ENCODE data around the gene PPP1R3G. TPM values are rescaled to one million over a fixed set of nuclear protein-coding genes. Genes with fewer than 3 reads are reported as not detected.

PPP1R3G gene
- total and polyA plus RNA-seq, 3 donors from 2014 or later: 0.55 to 1.3 (median 0.93) TPM

DNA sequence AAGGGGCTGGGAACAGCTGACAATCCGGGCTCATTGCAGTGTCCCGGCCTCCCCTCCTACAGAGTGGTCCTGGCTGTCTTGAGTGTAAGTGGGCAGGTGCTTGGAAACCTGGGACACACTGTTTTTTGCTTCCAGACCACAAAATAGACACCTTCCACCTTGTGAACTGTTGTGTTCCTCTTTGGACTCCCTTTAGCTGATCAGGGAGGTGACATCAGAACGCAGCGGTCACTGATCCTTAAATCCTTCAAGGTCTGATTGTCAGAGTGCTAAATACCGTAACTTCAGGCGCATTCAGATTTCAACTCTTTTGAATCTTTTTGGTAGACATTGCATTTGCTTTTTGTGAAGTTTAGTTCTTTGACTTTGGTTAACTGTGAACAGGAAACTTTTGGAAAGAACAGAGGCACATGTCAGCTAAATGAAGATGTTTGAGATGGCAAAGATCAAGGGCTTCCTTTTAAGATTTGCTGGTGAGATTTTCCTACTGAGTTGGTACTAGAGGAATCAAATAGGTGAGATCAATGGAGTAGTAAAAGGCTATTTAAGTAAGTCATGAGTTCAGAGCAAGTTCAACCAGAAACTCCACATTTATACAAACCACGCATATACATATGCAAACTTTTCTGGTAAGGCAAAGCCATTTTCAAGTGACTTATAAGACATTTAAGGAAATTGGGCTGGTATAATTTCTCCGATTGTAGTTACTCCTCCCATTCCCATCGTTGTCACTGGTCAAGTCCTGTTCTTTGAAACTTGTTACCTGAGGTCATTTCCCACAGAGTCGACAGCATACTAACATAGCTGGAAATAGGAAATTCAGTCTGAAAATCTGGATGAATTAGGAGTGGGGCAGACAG lies 6.3 kb downstream of the PPP1R3G start:
- WGBS, 2 donors: 90 to 93% methylated on average over 9 to 10 of the region's 10 CpGs
- H3K4me1 ChIP-seq: peaks cover 2% of the 10 kb centered on the region
- H3K4me3 ChIP-seq: no peak overlapping the region
- H3K27ac ChIP-seq: no peak overlapping the region
- H3K36me3 ChIP-seq (ENCODE audit: low read depth, missing control alignments): no peaks in the 10 kb centered on the region
- intact Hi-C loops (cut with DNase I; ENCODE audit: low total_unique reads): no loop called here
- TF ChIP-seq, protein P1, sequence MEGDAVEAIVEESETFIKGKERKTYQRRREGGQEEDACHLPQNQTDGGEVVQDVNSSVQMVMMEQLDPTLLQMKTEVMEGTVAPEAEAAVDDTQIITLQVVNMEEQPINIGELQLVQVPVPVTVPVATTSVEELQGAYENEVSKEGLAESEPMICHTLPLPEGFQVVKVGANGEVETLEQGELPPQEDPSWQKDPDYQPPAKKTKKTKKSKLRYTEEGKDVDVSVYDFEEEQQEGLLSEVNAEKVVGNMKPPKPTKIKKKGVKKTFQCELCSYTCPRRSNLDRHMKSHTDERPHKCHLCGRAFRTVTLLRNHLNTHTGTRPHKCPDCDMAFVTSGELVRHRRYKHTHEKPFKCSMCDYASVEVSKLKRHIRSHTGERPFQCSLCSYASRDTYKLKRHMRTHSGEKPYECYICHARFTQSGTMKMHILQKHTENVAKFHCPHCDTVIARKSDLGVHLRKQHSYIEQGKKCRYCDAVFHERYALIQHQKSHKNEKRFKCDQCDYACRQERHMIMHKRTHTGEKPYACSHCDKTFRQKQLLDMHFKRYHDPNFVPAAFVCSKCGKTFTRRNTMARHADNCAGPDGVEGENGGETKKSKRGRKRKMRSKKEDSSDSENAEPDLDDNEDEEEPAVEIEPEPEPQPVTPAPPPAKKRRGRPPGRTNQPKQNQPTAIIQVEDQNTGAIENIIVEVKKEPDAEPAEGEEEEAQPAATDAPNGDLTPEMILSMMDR (IDR thresholded peaks at IDR 0.05): no peak
- TF ChIP-seq POLR2A (IDR thresholded peaks at IDR 0.05): no peak
- no peak for DNase-seq
- no peaks in the 10 kb centered on the region for H3K9me3 ChIP-seq
- no peaks in the 10 kb centered on the region for H3K27me3 ChIP-seq

GRCh38 chr6:5093231-5094015 lies 8.3 kb downstream of the PPP1R3G start:
- 88 to 92% methylated on average over 7 of the region's 7 CpGs for WGBS, 2 donors
- intact Hi-C loops (cut with DNase I; ENCODE audit: low total_unique reads): no loop called here
- DNase-seq: no peak
- Histone ChIP-seq H3K4me3 (no peak overlapping the region), H3K4me1 (no peaks in the 10 kb centered on the region), H3K9me3 (no peaks in the 10 kb centered on the region), H3K27me3 (no peaks in the 10 kb centered on the region), H3K27ac (no peak overlapping the region), H3K36me3 (ENCODE audit: low read depth, missing control alignments) (no peaks in the 10 kb centered on the region)
- TF ChIP-seq, protein P1 (IDR thresholded peaks at IDR 0.05): no peak
- TF ChIP-seq POLR2A (IDR thresholded peaks at IDR 0.05): no peak

DNA sequence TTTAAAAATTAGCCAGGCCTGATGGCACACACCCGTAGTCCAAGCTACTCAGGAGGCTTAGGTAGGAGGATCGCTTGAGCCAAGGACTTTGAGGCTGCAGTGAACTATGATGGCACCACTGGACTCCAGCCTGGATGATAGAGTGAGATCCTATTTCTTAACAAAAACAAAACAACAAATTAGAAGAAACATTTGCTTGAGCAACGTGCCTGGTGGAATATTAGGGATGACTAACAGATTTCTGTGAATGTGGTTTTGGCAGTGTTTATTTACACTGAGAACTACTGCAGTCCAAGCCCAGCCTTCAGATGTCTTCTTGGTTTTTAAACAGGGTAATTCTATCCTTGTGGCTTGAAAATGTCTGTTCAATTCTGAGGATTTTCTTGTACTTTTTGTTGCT lies 9.2 kb downstream of the PPP1R3G start:
- Histone ChIP-seq H3K27me3 (no peaks in the 10 kb centered on the region), H3K36me3 (ENCODE audit: low read depth, missing control alignments) (no peaks in the 10 kb centered on the region), H3K27ac (no peak overlapping the region), H3K4me3 (no peak overlapping the region), H3K4me1 (no peaks in the 10 kb centered on the region), H3K9me3 (no peaks in the 10 kb centered on the region)
- intact Hi-C loops (cut with DNase I; ENCODE audit: low total_unique reads): no loop called here
- DNase-seq: no peak
- 74 to 81% methylated on average over 3 of the region's 3 CpGs for WGBS, 2 donors
- TF ChIP-seq POLR2A (IDR thresholded peaks at IDR 0.05): no peak
- TF ChIP-seq, protein P1 (IDR thresholded peaks at IDR 0.05): no peak

- Histone ChIP-seq H3K27me3 (no peaks in the 10 kb centered on the region), H3K27ac (no peak overlapping the region), H3K36me3 (ENCODE audit: low read depth, missing control alignments) (no peaks in the 10 kb centered on the region), H3K9me3 (no peaks in the 10 kb centered on the region), H3K4me1 (no peaks in the 10 kb centered on the region), H3K4me3 (no peak overlapping the region)
- no peak for DNase-seq
- 61% methylated on average over 3 of the region's 3 CpGs for WGBS, 2 donors
- intact Hi-C loops (cut with DNase I; ENCODE audit: low total_unique reads): no loop called here
- no peak for TF ChIP-seq POLR2A (IDR thresholded peaks at IDR 0.05)
- TF ChIP-seq, protein P1 (IDR thresholded peaks at IDR 0.05): no peak
Observed at GRCh38 chr6:5095236-5095635, 10.1 kb downstream of the PPP1R3G start.

Data from testis (tissue), 3 donors.